SK-MEL-5 (cell line): ENCODE data around the gene DCAF8L1. TPM values are rescaled to one million over a fixed set of nuclear protein-coding genes. Genes with fewer than 3 reads are reported as not detected.

ENCODE experiments used
- DNase-seq: peaks from one replicate; pipeline ENCODE4 v3.0.0-alpha.2; 2016; ENCODE audit warnings: low read depth, low spot score
- in situ Hi-C: cut with HindIII; loops from 2 replicates; pipeline ENCODE4 v1.10.0; 2016; ENCODE audit warnings: low sequenced_read_pairs, high pct_unique_total_duplicates, low pct_unique_long_range_greater_than_20kb
- total RNA-seq: library from RNA; depleted of rRNA; stranded (reverse); fragments of >200 nt; shearing (Covaris generic); gene quantifications from 2 replicates; pipeline ENCODE4 v1.2.3, GENCODE V29; 2014; rRNA removed

Gene DCAF8L1
- total RNA-seq, 1 experiment from 2014 or later: 0.03 TPM

GRCh38 chrX:27953171-27953570, 28.1 kb downstream of the DCAF8L1 start:
- DNase-seq: no peak
- in situ Hi-C loops: no loop called here

GRCh38 chrX:27933361-27933760, 47.9 kb downstream of the DCAF8L1 start:
- no peak for DNase-seq
- in situ Hi-C loops: no loop called here

Other genes with a start within 250 kb of the DCAF8L1 start
- not detected in 2 replicates for gene MAGEB10, start 173.5 kb downstream of the DCAF8L1 start, total RNA-seq